Pancreas (tissue), 10 donors: ENCODE measurements around the gene ANXA11. TPM values are rescaled to one million over a fixed set of nuclear protein-coding genes. Genes with fewer than 3 reads are reported as not detected.
"Not testable (repeated sequence)": the region's sequence is repeated elsewhere in the genome, so short reads cannot be mapped to it uniquely, and the experiment has no call there.

Experiments
- ATAC-seq, 4 donors: fragments of 200-7000 bp; cut with Tn5 transposase; one replicate each; pipeline versions ENCODE4 v1.8.0 to v1.9.1; 2020; ENCODE audit warnings: mild to moderate bottlenecking in 4 of 4, moderate library complexity in 4 of 4
- DNase-seq, 6 donors: peaks; one replicate each; pipeline ENCODE4 v3.0.0-alpha.2; 2020
- FAIRE-seq: peaks from 2 replicates; lab custom pipeline; 2012; peaks lifted over from hg19 to GRCh38; lab: Jason Lieb, UNC
- H3K27ac ChIP-seq, 4 donors: fragments of 200-600 bp; sonication (generic); 1 replicate in 3 of 4; 2 replicates in 1 of 4; pipeline versions ENCODE4 v1.5.0 to v1.8.0; 2020
- H3K27me3 ChIP-seq, 4 donors: fragments of 200-600 bp; one replicate each; pipeline ENCODE4 v1.8.0; 2021
- H3K36me3 ChIP-seq, 3 donors: fragments of 200-600 bp; sonication (generic) in 1 of 3; one replicate each; pipeline versions ENCODE4 v1.5.0 to v1.8.0; 2020 to 2021
- H3K4me1 ChIP-seq, 3 donors: fragments of 200-600 bp; one replicate each; pipeline ENCODE4 v1.8.0; 2021
- H3K4me3 ChIP-seq, 4 donors: fragments of 200-600 bp; sonication (generic) in 2 of 4; one replicate each; pipeline versions ENCODE4 v1.5.0 to v1.8.0; 2020 to 2021
- H3K9me3 ChIP-seq, 4 donors: fragments of 200-600 bp; one replicate each; pipeline ENCODE4 v1.8.0; 2021
- WGBS, 2 donors: extraction: QIAGEN DNeasy Blood & Tissue Kit; methylation state at CpG; one replicate each; pipeline ENCODE4 v1.1.7; 2013; 5-methylcytosine and 5-hydroxymethylcytosine counted together
- intact Hi-C, 3 donors: fragments of 100-400 bp; cut with DNase I; formaldehyde crosslinking; loops; one replicate each; pipeline versions ENCODE4 v1.11.1 to v1.14.2; 2022
- polyA plus RNA-seq, 2 donors: library from polyadenylated mRNA; stranded (reverse); fragments of 200-250 nt; gene quantifications; one replicate each; pipeline ENCODE4 v1.2.3, GENCODE V29; 2013
- total RNA-seq, 6 donors: library from RNA; stranded (reverse); fragmentation: NEBNext Ultra II Directional in 4 of 6; extraction: Animal tissue kit (Norgen Biotek cat#: 25700) in 4 of 6; gene quantifications; one replicate each; pipeline versions ENCODE4 v1.2.1 to v1.2.4, GENCODE V29; 2021 to 2023
- donor health status: healthy with polysubstance abuse.
- donor health status: DM: no; HTN: no; CAD: no; lungs with moderate emphysema.
- donor health status: DM: no; HTN: no; CAD: no.
- donor health status: control.
- donor health status: control.
- donor health status: Bipolar disorder and iron deficiency.
- donor health status: DM: yes; HTN: yes; CAD: no.
- donor health status: DM: no; HTN: no; CAD: no.
- donor health status: DM: no; HTN: no; CAD: no.
- donor health status: DM: yes; HTN: yes; CAD: no.

The ANXA11 gene
- total and polyA plus RNA-seq, 8 donors: 74.0 to 193 (median 112) TPM

GRCh38 chr10:80247611-80248010, 42.3 kb upstream of the ANXA11 start:
- H3K27ac ChIP-seq, intact Hi-C loops, H3K4me1 ChIP-seq, H3K9me3 ChIP-seq, DNase-seq, FAIRE-seq, ATAC-seq, H3K4me3 ChIP-seq, H3K36me3 ChIP-seq, H3K27me3 ChIP-seq: not testable (repeated sequence)
- 92% methylated on average over 12 to 17 of the region's 20 CpGs for WGBS, 2 donors

- WGBS, 2 donors: 83 to 84% methylated on average over 3 of the region's 3 CpGs
- FAIRE-seq, H3K4me1 ChIP-seq: not testable (repeated sequence)
These were observed 39.0 kb upstream of the ANXA11 start for GRCh38 chr10:80244371-80244770.

GRCh38 chr10:80242341-80242740, 37.0 kb upstream of the ANXA11 start:
- H3K9me3 ChIP-seq, FAIRE-seq, DNase-seq, H3K27me3 ChIP-seq, H3K4me1 ChIP-seq, H3K36me3 ChIP-seq, intact Hi-C loops, H3K4me3 ChIP-seq, H3K27ac ChIP-seq, ATAC-seq: not testable (repeated sequence)
- WGBS, 2 donors: 46% methylated on average over 2 of the region's 4 CpGs; no CpG with 5 or more reads in 1 of the 2 donors

More at GRCh38 chr10:80244371-80244770, 39.0 kb upstream of the ANXA11 start:
- H3K36me3 ChIP-seq, H3K4me3 ChIP-seq, DNase-seq, H3K27me3 ChIP-seq, ATAC-seq, H3K27ac ChIP-seq, H3K9me3 ChIP-seq, intact Hi-C loops: not testable (repeated sequence)

- DNase-seq, H3K27ac ChIP-seq, H3K27me3 ChIP-seq, H3K4me1 ChIP-seq, ATAC-seq, intact Hi-C loops, FAIRE-seq, H3K4me3 ChIP-seq, H3K36me3 ChIP-seq, H3K9me3 ChIP-seq: not testable (repeated sequence)
- 84% methylated on average over 5 of the region's 5 CpGs for WGBS, 2 donors
These were observed 31.1 kb upstream of the ANXA11 start for GRCh38 chr10:80236457-80236856.

GRCh38 chr10:80234331-80235235, 29.2 kb upstream of the ANXA11 start:
- intact Hi-C loops, H3K27ac ChIP-seq, ATAC-seq, H3K4me3 ChIP-seq, H3K27me3 ChIP-seq, H3K36me3 ChIP-seq, DNase-seq, H3K9me3 ChIP-seq, H3K4me1 ChIP-seq, FAIRE-seq: not testable (repeated sequence)
- 69 to 76% methylated on average over 11 of the region's 11 CpGs for WGBS, 2 donors

- intact Hi-C loops: not testable (repeated sequence)
These were observed 28.5 kb upstream of the ANXA11 start for GRCh38 chr10:80233871-80234270.

GRCh38 chr10:80226723-80227122, 21.4 kb upstream of the ANXA11 start:
- H3K36me3 ChIP-seq, intact Hi-C loops, H3K27ac ChIP-seq, H3K27me3 ChIP-seq, H3K4me1 ChIP-seq, DNase-seq, H3K9me3 ChIP-seq, H3K4me3 ChIP-seq, FAIRE-seq: not testable (repeated sequence)
- ATAC-seq: peak in 1 of 4 donors; percentile 40
- 82 to 86% methylated on average over 4 of the region's 4 CpGs for WGBS, 2 donors

More at GRCh38 chr10:80233871-80234270, 28.5 kb upstream of the ANXA11 start:
- 69 to 70% methylated on average over 1 of the region's 1 CpG for WGBS, 2 donors
- H3K27me3 ChIP-seq, FAIRE-seq, H3K36me3 ChIP-seq, DNase-seq, ATAC-seq, H3K9me3 ChIP-seq, H3K27ac ChIP-seq, H3K4me3 ChIP-seq, H3K4me1 ChIP-seq: not testable (repeated sequence)

GRCh38 chr10:80223031-80223419, 17.7 kb upstream of the ANXA11 start:
- not testable (repeated sequence) for H3K4me1 ChIP-seq, H3K27ac ChIP-seq, DNase-seq, H3K9me3 ChIP-seq, H3K36me3 ChIP-seq, FAIRE-seq, H3K27me3 ChIP-seq, H3K4me3 ChIP-seq, ATAC-seq
- intact Hi-C loops: loop anchor here in 1 of 3 donors (5.0 kb wide), 1 partner anchor 81 kb away; no protein-coding TSS in a partner anchor
- 38 to 73% methylated on average over 1 to 2 of the region's 5 CpGs for WGBS, 2 donors

- H3K4me3 ChIP-seq, H3K36me3 ChIP-seq, FAIRE-seq, H3K27ac ChIP-seq, H3K27me3 ChIP-seq, DNase-seq, ATAC-seq, H3K9me3 ChIP-seq, H3K4me1 ChIP-seq: not testable (repeated sequence)
- WGBS, 2 donors: 80% methylated on average over 1 of the region's 1 CpG
- intact Hi-C loops: loop anchor here in 1 of 3 donors (5.0 kb wide), 1 partner anchor 72 kb away; no protein-coding TSS in a partner anchor
These were observed 13.5 kb upstream of the ANXA11 start for GRCh38 chr10:80218878-80219277.

GRCh38 chr10:80214368-80214982, 9.1 kb upstream of the ANXA11 start:
- ATAC-seq: peak in 1 of 4 donors; percentile 53
- H3K4me3 ChIP-seq, DNase-seq, intact Hi-C loops, FAIRE-seq, H3K9me3 ChIP-seq, H3K27ac ChIP-seq, H3K27me3 ChIP-seq, H3K36me3 ChIP-seq, H3K4me1 ChIP-seq: not testable (repeated sequence)
- 42 to 45% methylated on average over 5 of the region's 5 CpGs for WGBS, 2 donors

- FAIRE-seq, intact Hi-C loops, ATAC-seq, H3K4me1 ChIP-seq, H3K36me3 ChIP-seq, H3K4me3 ChIP-seq, H3K27me3 ChIP-seq, DNase-seq, H3K9me3 ChIP-seq, H3K27ac ChIP-seq: not testable (repeated sequence)
- 27 to 35% methylated on average over 3 to 4 of the region's 4 CpGs for WGBS, 2 donors
These were observed 7.3 kb upstream of the ANXA11 start for GRCh38 chr10:80212535-80213115.
